ENCODE results near the gene RARG. TPM values are rescaled to one million over a fixed set of nuclear protein-coding genes. Genes with fewer than 3 reads are reported as not detected.
"Not testable (repeated sequence)": the region's sequence is repeated elsewhere in the genome, so short reads cannot be mapped to it uniquely, and the experiment has no call there.

Gene RARG
- total RNA-seq, 1 donor from 2014 or later = 7.9 TPM

GRCh38 chr12:53208435-53208834, 23.6 kb downstream of the RARG start:
- Mint-ChIP-seq H3K4me3 (ENCODE audit: unreplicated experiment) (peak overlapping the region; percentile 8), H3K4me1 (ENCODE audit: unreplicated experiment) (peaks cover 3% of the 10 kb centered on the region), H3K36me3 (ENCODE audit: low read depth, unreplicated experiment) (peaks cover 4% of the 10 kb centered on the region), H3K9me3 (ENCODE audit: unreplicated experiment) (no peaks in the 10 kb centered on the region), H3K27ac (ENCODE audit: unreplicated experiment) (no peak overlapping the region), H3K27me3 (ENCODE audit: unreplicated experiment) (peaks cover 4% of the 10 kb centered on the region)
- TF ChIP-seq CTCF (IDR thresholded peaks at IDR 0.05; ENCODE audit: unreplicated experiment) = no peak
- no peak for DNase-seq (ENCODE audit: low spot score)

DNA sequence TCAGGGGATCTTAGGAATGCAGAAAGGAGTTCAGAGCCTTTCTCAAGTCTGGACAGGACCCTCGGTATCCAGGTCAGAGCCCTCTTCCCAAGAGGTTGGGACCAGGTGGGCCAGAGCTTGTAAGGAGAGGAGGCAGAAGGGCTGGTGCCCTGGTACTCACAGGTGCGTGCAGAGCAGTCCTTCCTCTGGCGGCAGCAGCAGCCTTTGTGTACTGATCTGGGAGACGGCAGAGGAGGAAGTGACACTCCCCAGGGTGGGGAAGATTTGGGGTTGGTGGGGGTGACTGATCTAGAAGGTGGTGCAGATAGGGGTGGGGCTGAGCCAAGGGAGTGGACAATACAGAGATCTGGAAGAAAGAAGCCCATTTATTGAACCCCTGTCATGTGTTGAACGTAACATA, 25.0 kb downstream of the RARG start, which contains the start of gene ITGB7:
ITGB7 (minus strand) TSS at position 210 of the 400 bp plus-strand sequence. CDS start 6,808 bp downstream, outside the sequence.
- DNase-seq (ENCODE audit: low spot score) = no peak
- peaks cover 3% of the 10 kb centered on the region for H3K27me3 Mint-ChIP-seq (ENCODE audit: unreplicated experiment)
- H3K27ac Mint-ChIP-seq (ENCODE audit: unreplicated experiment) = no peak within 1 kb of the TSS
- TF ChIP-seq CTCF (IDR thresholded peaks at IDR 0.05; ENCODE audit: unreplicated experiment) = no peak
- H3K36me3 Mint-ChIP-seq (ENCODE audit: low read depth, unreplicated experiment) = no peaks in the 10 kb centered on the region
- H3K4me1 Mint-ChIP-seq (ENCODE audit: unreplicated experiment) = no peaks in the 10 kb centered on the region
- no peaks in the 10 kb centered on the region for H3K9me3 Mint-ChIP-seq (ENCODE audit: unreplicated experiment)
- H3K4me3 Mint-ChIP-seq (ENCODE audit: unreplicated experiment) = no peak within 1 kb of the TSS

DNA sequence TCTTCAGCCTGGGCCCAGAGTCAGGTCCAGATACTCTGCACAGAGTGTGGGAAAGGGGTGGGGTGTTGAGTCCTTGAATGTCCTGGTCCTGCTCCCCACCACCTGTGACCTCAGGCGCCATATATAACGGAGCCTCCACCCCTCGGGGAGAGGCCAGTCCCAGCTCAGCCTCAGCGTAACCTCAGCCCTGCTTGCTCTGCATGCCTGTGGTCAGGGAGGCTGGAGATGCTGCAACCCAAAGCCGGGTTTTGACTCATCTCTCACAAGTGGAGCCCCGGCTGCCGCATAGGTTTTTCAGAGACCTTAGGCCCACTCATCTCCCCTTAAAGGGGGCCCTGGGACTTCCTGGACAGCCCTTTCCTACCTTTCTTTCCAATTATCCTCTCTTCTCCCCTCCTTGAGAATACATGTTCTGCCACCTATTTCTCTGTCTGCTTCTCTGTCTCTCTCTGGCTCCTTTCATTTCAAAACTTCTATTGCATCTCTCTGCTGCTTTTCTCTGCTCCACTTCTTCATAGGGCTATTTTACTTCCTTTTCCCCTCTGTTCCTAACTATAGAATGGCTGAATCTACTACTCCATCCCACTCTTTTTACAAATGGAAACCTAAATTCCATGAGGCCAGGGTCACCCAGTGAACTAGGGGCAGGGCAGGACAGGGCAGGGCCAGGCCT, 26.1 kb downstream of the RARG start:
- Mint-ChIP-seq H3K36me3 (ENCODE audit: low read depth, unreplicated experiment) (no peaks in the 10 kb centered on the region), H3K27ac (ENCODE audit: unreplicated experiment) (no peak overlapping the region), H3K27me3 (ENCODE audit: unreplicated experiment) (peaks cover 6% of the 10 kb centered on the region), H3K9me3 (ENCODE audit: unreplicated experiment) (no peaks in the 10 kb centered on the region), H3K4me1 (ENCODE audit: unreplicated experiment) (peaks cover 3% of the 10 kb centered on the region), H3K4me3 (ENCODE audit: unreplicated experiment) (no peak overlapping the region)
- no peak for TF ChIP-seq CTCF (IDR thresholded peaks at IDR 0.05; ENCODE audit: unreplicated experiment)
- no peak for DNase-seq (ENCODE audit: low spot score)

- TF ChIP-seq CTCF (IDR thresholded peaks at IDR 0.05; ENCODE audit: unreplicated experiment) = no peak
- H3K36me3 Mint-ChIP-seq (ENCODE audit: low read depth, unreplicated experiment) = no peaks in the 10 kb centered on the region
- peaks cover 9% of the 10 kb centered on the region for H3K27me3 Mint-ChIP-seq (ENCODE audit: unreplicated experiment)
- peaks cover 4% of the 10 kb centered on the region for H3K4me1 Mint-ChIP-seq (ENCODE audit: unreplicated experiment)
- H3K27ac Mint-ChIP-seq (ENCODE audit: unreplicated experiment) = no peak overlapping the region
- no peak overlapping the region for H3K4me3 Mint-ChIP-seq (ENCODE audit: unreplicated experiment)
- no peak for DNase-seq (ENCODE audit: low spot score)
- H3K9me3 Mint-ChIP-seq (ENCODE audit: unreplicated experiment) = no peaks in the 10 kb centered on the region
These were observed 27.7 kb downstream of the RARG start for GRCh38 chr12:53204351-53204750.

GRCh38 chr12:53202316-53202715, 29.7 kb downstream of the RARG start:
- H3K4me1 Mint-ChIP-seq (ENCODE audit: unreplicated experiment); H3K36me3 Mint-ChIP-seq (ENCODE audit: low read depth, unreplicated experiment); H3K4me3 Mint-ChIP-seq (ENCODE audit: unreplicated experiment); H3K9me3 Mint-ChIP-seq (ENCODE audit: unreplicated experiment); DNase-seq (ENCODE audit: low spot score); H3K27ac Mint-ChIP-seq (ENCODE audit: unreplicated experiment): not testable (repeated sequence)
- peaks cover 16% of the 10 kb centered on the region for H3K27me3 Mint-ChIP-seq (ENCODE audit: unreplicated experiment)

All from endothelial cell (in vitro differentiated cells).